Measurements from ENCODE around the gene MOB1A. TPM values are rescaled to one million over a fixed set of nuclear protein-coding genes. Genes with fewer than 3 reads are reported as not detected.

The MOB1A gene
- 100 to 1,000 TPM; 153 to 156 TPM for total RNA-seq

DNA sequence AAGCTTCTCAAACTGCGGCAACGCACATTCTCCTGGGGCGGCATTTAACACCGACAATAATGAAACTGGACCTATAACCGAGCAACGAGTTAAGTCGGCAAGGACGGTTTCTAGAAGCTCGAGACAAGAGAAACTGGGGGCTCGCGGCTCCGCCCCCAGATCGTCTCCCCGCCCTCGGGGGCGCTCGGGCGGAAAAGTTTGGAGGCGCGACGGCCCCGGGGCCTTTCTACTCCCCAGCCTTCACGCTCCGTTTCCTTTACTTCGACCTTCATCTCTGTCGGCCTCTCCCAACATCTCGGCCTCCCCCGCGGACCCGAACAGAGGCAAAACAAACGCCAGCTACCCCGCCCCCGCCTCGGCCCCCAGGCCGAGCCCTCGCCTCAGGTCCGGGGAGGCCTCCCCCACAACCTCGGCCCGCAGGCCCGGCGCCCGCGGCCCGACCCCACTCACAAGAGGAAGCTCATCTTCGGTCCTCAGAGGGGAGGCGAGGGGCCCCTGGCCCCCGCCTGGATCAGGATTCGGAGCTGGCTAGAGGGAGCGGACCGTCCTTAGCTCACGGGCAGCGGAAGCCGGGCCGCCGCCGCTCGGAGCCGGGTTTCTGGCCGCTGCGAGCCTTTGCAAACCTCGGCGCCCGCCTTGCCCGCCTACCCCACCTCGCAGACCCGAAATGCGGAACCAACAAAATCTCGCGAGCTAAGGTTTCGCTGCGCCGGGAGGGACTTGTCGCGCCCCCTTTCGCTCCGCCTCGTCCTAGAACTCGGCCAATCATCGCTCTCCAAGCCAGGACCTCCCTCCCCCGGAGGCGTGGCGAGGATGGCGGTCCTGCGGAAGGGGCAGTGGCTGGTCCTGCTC, at the start of gene MOB1A:
Gene MOB1A (minus strand): TSS at position 669 of the 852 bp plus-strand sequence. CDS start 205 bp downstream, at position 464.

DNA sequence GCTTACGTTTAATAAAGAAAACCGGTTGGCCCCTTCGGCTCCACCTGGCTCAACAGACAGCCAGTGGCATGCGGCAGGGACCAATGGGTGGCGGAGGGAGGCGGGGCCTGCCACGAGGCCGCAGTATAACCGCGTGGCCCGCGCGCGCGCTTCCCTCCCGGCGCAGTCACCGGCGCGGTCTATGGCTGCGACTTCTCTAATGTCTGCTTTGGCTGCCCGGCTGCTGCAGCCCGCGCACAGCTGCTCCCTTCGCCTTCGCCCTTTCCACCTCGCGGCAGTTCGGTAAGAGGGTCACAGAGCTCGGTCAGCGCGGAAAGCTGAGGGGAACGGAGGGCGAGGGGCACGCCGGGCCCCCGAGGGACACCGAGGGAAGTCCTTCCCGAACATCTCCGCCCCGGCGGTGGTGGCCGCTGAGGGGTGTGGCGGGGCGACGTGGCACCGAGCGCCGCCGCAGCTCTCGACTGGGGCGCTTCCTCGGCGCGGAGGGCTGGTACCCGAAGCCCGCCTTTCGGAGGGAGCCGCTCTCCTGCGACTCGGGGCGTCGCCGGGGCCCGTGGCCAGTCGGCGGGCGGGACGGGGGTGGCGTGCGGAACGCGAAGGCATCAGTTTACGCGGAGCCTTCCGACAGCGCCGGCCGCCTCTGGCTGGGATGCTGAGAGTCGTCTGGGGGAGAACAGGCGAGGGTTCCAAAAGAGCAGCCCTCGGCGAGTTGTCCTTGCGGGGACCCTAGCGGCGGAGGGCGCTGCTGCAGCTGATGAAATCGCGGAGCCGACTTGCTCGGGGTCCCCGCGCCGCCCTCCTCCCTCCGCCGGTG, 20.0 kb upstream of the MOB1A start, which contains the start of gene MTHFD2:
Gene MTHFD2 (plus strand): TSS at position 155 of the 814 bp plus-strand sequence. CDS start 27 bp downstream, at position 182.

DNA sequence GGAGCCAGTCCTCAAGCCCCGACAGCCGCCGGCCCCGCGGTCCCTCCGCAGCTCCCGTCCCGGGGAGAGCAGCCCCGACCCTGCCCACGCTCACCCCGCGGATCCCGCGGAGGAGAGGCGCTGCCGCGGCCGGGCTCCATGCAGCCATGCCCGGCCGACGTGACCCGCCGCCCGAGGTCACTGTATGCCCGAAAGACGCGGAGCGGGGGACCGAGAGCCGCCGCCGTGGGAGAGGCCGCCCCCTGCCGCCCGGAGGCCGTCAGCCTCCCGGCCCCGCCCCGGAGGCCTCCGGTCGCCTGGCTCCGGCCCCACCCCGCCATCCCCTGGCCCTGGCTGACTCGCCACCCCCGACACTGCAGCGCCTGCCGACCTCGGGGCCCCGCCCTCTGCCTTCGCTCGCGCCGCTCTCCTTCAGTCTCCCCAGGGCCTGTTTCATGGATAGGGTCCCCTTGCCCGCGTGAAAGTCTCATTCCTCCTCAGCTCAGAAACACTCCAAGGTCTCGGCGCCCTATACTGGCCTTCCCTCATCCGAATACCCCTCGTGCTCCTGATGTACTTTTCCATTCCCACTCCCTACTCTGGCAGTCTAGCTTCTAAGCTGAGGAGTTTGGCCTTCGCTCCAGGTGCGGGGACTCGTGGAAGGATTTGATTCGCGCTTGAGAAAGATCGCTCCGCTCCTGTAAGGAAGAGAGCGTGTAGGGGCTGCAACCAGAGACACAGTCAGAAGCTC, 30.8 kb downstream of the MOB1A start, which contains the start of gene BOLA3:
Gene BOLA3 (minus strand): TSS at position 186 of the 730 bp plus-strand sequence. CDS start 38 bp downstream, at position 148.

Other genes starting within 250 kb of the MOB1A start
- 10 to 100 TPM; 17.0 to 17.2 TPM for gene TET3, start 194.0 kb downstream of the MOB1A start, total RNA-seq
- gene BOLA3, start 31.0 kb downstream of the MOB1A start, total RNA-seq, result 10 to 100 TPM; 39.3 to 42.1 TPM
- gene MTHFD2, start 19.7 kb upstream of the MOB1A start, total RNA-seq, result 100 to 1,000 TPM; 111 to 116 TPM
- 1 to 10 TPM; 2.8 to 4.6 TPM for gene SLC4A5, start 164.5 kb upstream of the MOB1A start, total RNA-seq
- 100 to 1,000 TPM; 104 to 111 TPM for gene DCTN1, start 201.4 kb upstream of the MOB1A start, total RNA-seq
- 1 to 10 TPM; 3.3 to 3.8 TPM for gene C2orf81, start 242.7 kb upstream of the MOB1A start, total RNA-seq
- 10 to 100 TPM; 78.2 to 79.5 TPM for gene WDR54, start 242.9 kb upstream of the MOB1A start, total RNA-seq